Left colon (tissue), 2 donors: Measurements from ENCODE around the gene SEL1L3. TPM values are rescaled to one million over a fixed set of nuclear protein-coding genes. Genes with fewer than 3 reads are reported as not detected.

Experiments used
- ATAC-seq: fragments of 200-7000 bp; cut with Tn5 transposase; one replicate; pipeline ENCODE4 v1.9.1; 2020; ENCODE audit warnings: mild to moderate bottlenecking, moderate library complexity
- DNase-seq, 2 donors: peaks; one replicate each; pipeline ENCODE4 v3.0.0-alpha.2; 2020
- intact Hi-C, 2 donors: fragments of 100-400 bp; cut with DNase I in 1 of 2; cut with micrococcal nuclease in 1 of 2; formaldehyde crosslinking; loops; one replicate each; pipeline versions ENCODE4 v1.11.2 to v1.14.0; 2022; cut with DNase I, micrococcal nuclease
- total RNA-seq, 2 donors: library from RNA; stranded (reverse); fragmentation: NEBNext Ultra II Directional; extraction: Animal tissue kit (Norgen Biotek cat#: 25700); gene quantifications; one replicate each; pipeline ENCODE4 v1.2.1, GENCODE V29; 2021
- donor health status: DM: no; HTN: no; CAD: no.
- donor health status: DM: yes; HTN: yes; CAD: no.

Gene SEL1L3
- total RNA-seq, 2 donors from 2014 or later: 106 to 110 TPM

GRCh38 chr4:25860586-25861279 lies 2.1 kb downstream of the SEL1L3 start:
- intact Hi-C loops: no loop called here
- no peak for ATAC-seq
- peak in 1 of 2 donors; percentile 53 for DNase-seq

- intact Hi-C loops: no loop called here
- no peak for DNase-seq
- no peak for ATAC-seq
Measured at GRCh38 chr4:25859429-25860148, 3.2 kb downstream of the SEL1L3 start.

DNA sequence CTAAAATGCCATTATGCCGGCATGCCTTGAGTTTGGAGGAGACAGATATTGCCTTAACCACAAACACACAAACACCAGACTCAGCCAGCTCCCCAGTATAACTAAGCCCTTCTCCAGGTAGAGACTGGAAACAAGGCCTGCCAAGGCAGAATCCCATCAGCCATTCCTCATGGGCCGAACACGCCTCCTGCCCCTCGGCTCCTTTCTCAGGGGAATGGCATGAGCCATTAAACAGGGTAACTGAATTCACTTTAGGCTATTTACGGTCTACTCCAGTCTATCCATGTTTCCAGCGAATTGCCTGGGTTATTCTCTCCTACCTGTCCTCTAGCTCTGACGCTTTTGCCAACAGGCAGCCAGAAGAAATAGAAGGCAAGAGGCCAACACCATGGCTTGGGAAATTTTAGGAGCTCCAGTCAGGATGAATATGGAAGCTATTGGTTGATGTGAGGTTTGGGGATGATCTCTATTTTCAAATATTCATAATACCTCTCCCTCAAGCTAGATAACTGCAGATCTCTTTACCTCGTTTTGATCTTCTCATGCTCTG lies 4.9 kb downstream of the SEL1L3 start:
- intact Hi-C loops: no loop called here
- ATAC-seq (no peak), DNase-seq (no peak)

GRCh38 chr4:25857403-25857802 lies 5.4 kb downstream of the SEL1L3 start:
- no peak for ATAC-seq

DNA sequence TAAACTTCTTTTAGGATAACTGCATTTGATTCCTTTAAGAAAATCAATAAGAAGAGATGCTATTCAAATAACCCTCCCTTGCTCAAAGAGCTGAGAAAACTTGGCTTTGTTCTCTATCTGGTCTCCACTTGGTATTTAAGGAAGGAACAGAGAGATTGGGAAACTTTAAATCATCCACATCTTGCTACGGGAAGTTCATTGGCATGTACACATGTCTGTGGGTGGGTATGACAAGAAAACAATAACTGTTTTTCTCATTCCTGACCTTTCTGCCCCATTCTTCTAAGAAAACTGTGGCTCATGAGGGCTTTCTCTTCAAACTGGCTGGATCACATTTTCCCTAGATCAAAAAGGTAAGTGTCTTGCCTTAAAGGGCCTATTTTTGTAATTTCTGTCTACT lies 6.0 kb downstream of the SEL1L3 start:
- DNase-seq (no peak), ATAC-seq (no peak)
- intact Hi-C loops: no loop called here

More at GRCh38 chr4:25857403-25857802, 5.4 kb downstream of the SEL1L3 start:
- no peak for DNase-seq
- intact Hi-C loops: no loop called here

DNA sequence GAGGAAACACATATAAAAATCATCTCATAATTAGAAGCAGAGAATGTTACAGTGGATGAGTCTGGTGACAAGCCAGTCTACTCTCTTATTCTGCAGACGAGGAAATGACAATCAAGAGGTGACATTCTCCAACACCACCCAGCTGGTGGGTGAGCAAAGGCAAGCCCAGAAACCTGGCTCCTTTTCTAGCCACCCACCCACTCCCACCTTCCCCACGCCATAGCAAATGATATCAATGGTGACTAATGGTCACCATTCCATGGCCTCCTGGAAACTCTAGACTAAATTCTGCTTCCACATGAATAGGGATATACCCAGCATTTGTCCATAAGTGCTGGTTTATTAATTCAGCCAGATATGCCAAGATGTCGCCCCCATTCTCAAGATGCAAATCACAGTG lies 10.7 kb downstream of the SEL1L3 start:
- intact Hi-C loops: no loop called here
- peak; percentile 9 for ATAC-seq

GRCh38 chr4:25847329-25847728 lies 15.5 kb downstream of the SEL1L3 start:
- intact Hi-C loops: no loop called here
- DNase-seq (no peak), ATAC-seq (no peak)

More for the DNA sequence above, 10.7 kb downstream of the SEL1L3 start:
- no peak for DNase-seq

DNA sequence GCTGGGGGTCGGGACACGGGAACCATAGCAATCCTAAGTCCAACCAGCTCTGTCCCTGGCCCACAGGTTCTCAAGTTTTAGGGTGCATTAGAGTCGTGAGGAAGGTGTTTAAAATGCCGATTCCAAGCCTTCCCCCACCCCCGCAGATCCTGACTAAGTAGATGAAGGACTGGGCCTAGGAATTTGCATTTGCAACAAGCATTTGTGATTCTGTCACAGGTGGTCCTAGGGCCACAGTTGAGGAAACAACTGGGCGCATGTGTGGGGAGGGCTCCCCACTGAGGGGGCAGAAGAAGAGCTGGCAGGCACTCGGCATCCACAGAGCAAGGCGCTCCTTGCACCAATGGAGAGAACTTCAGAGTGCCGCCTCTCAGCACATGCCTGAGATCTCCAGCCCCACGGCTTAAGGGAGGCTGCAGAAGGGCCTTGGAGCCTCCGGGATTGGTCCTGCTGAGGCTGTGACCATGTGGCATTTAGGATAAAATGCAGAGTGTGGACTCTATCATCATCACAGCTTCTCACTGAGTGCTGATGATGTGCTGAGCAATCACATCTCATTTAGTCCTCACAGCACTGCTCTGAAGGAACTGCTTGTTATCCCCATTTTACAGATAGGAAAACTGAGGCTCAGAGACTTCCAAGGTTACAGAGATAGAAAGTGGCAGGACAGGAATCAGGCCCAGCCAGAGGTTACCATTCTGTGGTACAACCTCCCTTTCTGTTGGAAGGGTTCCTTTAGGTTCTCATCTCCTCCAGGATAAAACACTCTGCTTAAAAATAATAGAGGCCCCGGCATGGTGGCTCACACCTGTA lies 16.7 kb downstream of the SEL1L3 start:
- ATAC-seq (no peak), DNase-seq (no peak)
- intact Hi-C loops: no loop called here

DNA sequence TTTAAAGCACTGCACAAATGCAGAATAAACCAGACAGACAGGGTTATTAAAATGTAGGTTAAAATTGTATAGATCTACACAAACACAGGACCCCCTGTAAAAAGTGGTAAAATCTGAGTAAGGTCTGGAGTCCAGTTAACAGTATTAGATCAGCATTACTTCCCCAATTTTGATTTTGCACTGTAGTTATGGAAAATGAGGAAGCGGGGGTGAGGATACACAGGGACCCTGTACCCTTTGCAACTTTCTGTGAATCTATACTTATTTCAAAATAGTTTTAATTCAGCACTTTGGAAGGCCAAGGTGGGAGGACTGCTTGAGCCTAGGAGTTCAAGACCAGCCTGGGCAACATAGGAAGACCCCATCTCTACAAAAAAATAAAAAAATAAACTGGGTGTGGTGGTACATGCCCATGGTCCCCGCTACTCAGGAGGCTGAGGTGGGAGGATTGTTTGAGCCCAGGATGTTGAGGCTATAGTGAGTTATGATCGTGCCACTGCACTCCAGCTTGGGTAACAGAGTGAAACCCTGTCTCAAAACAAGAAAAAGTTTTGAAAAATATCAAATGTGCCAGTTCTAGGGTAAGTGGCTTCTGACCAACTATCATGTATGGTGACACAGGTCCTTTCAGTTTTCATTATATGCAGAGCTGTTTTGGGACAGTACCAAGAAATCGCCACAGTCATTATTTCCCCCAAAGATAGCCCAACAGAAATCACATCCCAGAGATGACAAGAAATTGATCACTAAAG lies 17.7 kb downstream of the SEL1L3 start:
- ATAC-seq (no peak), DNase-seq (no peak)
- intact Hi-C loops: no loop called here

DNA sequence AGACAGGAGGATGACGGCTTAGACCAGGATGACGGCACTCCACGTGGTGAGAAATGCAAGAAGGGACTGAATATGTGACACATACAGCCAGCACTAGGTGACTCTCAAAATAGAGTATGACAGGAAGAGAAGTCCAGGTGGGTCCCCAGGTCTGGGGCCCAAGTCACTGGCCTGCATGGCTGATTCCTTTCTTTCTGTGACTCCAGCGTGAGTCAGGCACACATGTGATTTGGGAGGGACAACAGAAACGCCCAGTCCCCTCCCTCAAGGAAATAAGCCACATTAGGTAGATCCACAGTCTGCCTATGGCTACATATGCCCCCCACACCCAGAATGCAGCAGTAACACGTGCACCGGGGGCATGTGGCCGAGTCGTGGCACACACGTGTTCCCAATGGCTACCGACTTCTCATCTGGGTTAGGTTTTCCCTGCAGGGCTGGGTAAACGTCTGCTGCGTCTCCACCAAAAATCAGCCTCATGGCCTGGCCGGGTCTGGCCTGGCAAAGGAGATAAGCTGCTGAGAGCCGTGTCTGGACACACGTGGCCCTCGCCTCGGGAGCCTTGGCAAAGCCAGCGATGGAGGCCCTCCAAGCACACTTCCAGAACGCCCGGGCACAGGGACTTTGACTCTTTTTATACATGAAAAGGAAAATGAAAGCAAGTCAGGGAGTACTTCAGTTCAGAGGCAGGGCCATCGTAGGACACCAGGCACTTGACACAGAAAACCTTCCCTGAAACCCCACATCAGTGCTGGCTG lies 19.3 kb downstream of the SEL1L3 start:
- intact Hi-C loops: no loop called here
- DNase-seq (peak; percentile 60 to 64), ATAC-seq (peak; percentile 97)

DNA sequence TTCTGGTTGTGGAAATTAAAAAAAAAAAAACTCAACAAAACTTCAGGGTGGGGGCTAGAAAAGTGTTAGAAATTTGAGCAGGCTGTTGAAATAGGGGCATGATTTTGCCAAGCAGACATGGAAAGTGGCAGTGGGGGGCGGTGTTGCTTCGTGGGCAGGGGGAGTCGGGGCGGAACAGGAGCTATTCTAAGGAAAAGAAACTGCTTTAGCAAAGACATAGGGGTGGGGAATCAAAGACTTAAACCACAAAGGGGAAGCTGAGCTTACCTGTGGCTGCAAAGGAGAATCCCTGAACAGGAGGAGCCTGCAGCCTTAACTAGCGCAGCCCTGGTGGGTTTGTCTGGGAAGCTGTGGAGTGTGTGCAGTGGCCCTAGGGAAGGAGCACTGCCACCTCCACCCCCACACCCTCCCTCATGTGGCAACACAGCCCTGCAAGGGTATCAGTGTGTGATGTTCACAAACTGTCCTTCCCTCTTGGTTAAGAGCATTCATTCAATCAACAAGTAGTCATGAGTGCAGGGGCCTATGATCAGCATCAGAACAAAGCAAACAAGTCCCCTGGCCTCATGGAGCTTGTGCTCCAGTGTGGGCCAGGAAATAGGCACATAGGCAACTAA lies 20.5 kb downstream of the SEL1L3 start:
- intact Hi-C loops: no loop called here
- DNase-seq (peak in 1 of 2 donors; percentile 34), ATAC-seq (no peak)

DNA sequence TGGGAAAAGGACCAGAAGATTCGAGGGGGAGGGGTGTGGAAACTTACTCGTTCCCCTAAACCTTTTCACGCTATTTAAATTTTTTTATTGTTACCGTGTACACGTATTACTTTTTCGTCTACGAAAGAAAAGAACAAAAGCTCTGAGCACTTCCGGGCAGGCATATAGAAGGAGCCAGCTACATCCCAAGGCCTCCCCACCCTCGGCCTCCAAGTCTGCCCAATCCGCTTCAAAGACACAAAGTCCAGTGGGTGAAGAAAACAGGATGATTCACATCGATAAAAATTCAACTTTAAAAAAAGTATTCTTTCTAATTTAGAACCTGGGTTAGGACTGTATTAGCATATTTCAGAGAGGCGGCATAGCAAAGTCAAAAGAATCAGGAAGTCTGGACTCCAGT lies 23.1 kb downstream of the SEL1L3 start:
- ATAC-seq: no peak
- intact Hi-C loops: no loop called here
- no peak for DNase-seq

DNA sequence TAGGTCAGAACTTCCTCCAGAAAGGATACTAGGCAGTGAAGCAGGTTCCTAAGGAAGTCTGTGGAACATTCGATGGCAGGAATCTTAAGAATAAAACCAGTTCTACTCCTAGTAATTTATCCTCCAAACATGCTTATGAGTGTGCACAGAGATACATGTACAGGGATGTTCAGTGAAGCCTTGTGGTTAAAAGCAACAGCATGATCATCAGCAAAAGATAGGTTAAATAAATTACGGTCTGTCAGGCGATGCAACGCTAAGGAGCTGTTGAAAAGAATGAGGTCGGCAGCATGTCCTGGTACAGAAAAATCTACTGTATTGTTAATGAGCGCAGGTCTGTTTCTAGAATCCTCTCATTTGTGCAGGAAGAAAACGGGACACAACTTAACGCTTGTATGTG lies 23.6 kb downstream of the SEL1L3 start:
- ATAC-seq (no peak), DNase-seq (no peak)
- intact Hi-C loops: no loop called here

- intact Hi-C loops: no loop called here
- DNase-seq (no peak), ATAC-seq (no peak)
Measured at GRCh38 chr4:25838526-25838925, 24.3 kb downstream of the SEL1L3 start.

GRCh38 chr4:25837107-25837506 lies 25.7 kb downstream of the SEL1L3 start:
- ATAC-seq (no peak), DNase-seq (no peak)
- intact Hi-C loops: no loop called here

- intact Hi-C loops: no loop called here
- DNase-seq (no peak), ATAC-seq (no peak)
Measured at GRCh38 chr4:25835384-25835783, 27.4 kb downstream of the SEL1L3 start.

GRCh38 chr4:25834411-25835107 lies 28.2 kb downstream of the SEL1L3 start:
- ATAC-seq: peak; percentile 94
- DNase-seq: no peak
- intact Hi-C loops: no loop called here
